NCI-H524 treated with DMSO at 0.1 percent for 48 hours (cell line): Measurements from ENCODE around the gene KCNIP4.
A peak's percentile ranks its signal among the peaks of the same experiment; 100 is the strongest.
"Not testable (repeated sequence)": the region's sequence is repeated elsewhere in the genome, so short reads cannot be mapped to it uniquely, and the experiment has no call there.

Experiments
- DNase-seq: peaks from one replicate; lab custom pipeline; 2025; lab: John Stamatoyannopoulos, UW

KCNIP4 gene

GRCh38 chr4:21366312-21366711, 582.3 kb downstream of the KCNIP4 start:
- DNase-seq = no peak

- no peak for DNase-seq
Observed at GRCh38 chr4:21363701-21364100, 584.9 kb downstream of the KCNIP4 start.

- DNase-seq = not testable (repeated sequence)
Observed at GRCh38 chr4:21352354-21352753, 596.2 kb downstream of the KCNIP4 start.

GRCh38 chr4:21347142-21347541, 601.4 kb downstream of the KCNIP4 start:
- DNase-seq = no peak

GRCh38 chr4:21327976-21328700, 620.4 kb downstream of the KCNIP4 start:
- no peak for DNase-seq

GRCh38 chr4:21320034-21320433, 628.5 kb downstream of the KCNIP4 start:
- no peak for DNase-seq

- DNase-seq = no peak
Observed at GRCh38 chr4:21307709-21308108, 640.9 kb downstream of the KCNIP4 start.

- DNase-seq = no peak
Observed at GRCh38 chr4:21304540-21304887, 644.1 kb downstream of the KCNIP4 start.

GRCh38 chr4:21290562-21290961, 658.0 kb downstream of the KCNIP4 start:
- no peak for DNase-seq

GRCh38 chr4:21276046-21276445, 672.5 kb downstream of the KCNIP4 start:
- no peak for DNase-seq

GRCh38 chr4:21271439-21272052, 677.0 kb downstream of the KCNIP4 start:
- DNase-seq = no peak

- no peak for DNase-seq
Observed at GRCh38 chr4:21248331-21248730, 700.2 kb downstream of the KCNIP4 start.

GRCh38 chr4:21242163-21242562, 706.4 kb downstream of the KCNIP4 start:
- no peak for DNase-seq

- no peak for DNase-seq
Observed at GRCh38 chr4:21226637-21227538, 721.7 kb downstream of the KCNIP4 start.

GRCh38 chr4:21211846-21212245, 736.7 kb downstream of the KCNIP4 start:
- peak; percentile 61 for DNase-seq

- no peak for DNase-seq
Observed at GRCh38 chr4:21209860-21210259, 738.7 kb downstream of the KCNIP4 start.

GRCh38 chr4:21205821-21206531, 742.6 kb downstream of the KCNIP4 start:
- no peak for DNase-seq

- no peak for DNase-seq
Observed at GRCh38 chr4:21203416-21203815, 745.2 kb downstream of the KCNIP4 start.

- no peak for DNase-seq
Observed at GRCh38 chr4:21202959-21203358, 745.6 kb downstream of the KCNIP4 start.

GRCh38 chr4:21198683-21199082, 749.9 kb downstream of the KCNIP4 start:
- DNase-seq = no peak

- DNase-seq = no peak
Observed at GRCh38 chr4:21195682-21196081, 752.9 kb downstream of the KCNIP4 start.

- DNase-seq = no peak
Observed at GRCh38 chr4:21192367-21192766, 756.2 kb downstream of the KCNIP4 start.
